ENCODE data around the gene HOXB3.

HOXB3 gene

GRCh38 chr17:48603959-48604769, 14.1 kb upstream of the HOXB3 start (continued):
- TF ChIP-seq HIC1 (tag by site-specific recombination; IDR thresholded peaks at IDR 0.05) (0 out of 2 replicates have a peak, but pooled peaks have one; percentile 38), ZNF24 (tag by site-specific recombination; IDR thresholded peaks at IDR 0.05) (peak; percentile 17; the same call in 1 of the 2 replicates), ZNF221 (tag by site-specific recombination; IDR thresholded peaks at IDR 0.05; ENCODE audit: borderline replicate concordance) (no peak), KLF10 (tag by site-specific recombination; IDR thresholded peaks at IDR 0.05) (no peak), ZNF76 (tag by site-specific recombination; IDR thresholded peaks at IDR 0.05; ENCODE audit: borderline replicate concordance, low read depth) (peak; percentile 63; the same call in 1 of the 2 replicates), ZNF16 (tag by site-specific recombination; IDR thresholded peaks at IDR 0.05; ENCODE audit: low read depth) (no peak), IKZF3 (tag by site-specific recombination; IDR thresholded peaks at IDR 0.05) (peak; percentile 83), ZNF341 (tag by site-specific recombination; IDR thresholded peaks at IDR 0.05; ENCODE audit: low read depth) (peak; percentile 79), ZNF791 (tag by site-specific recombination; IDR thresholded peaks at IDR 0.05) (no peak), OSR2 (tag by site-specific recombination; IDR thresholded peaks at IDR 0.05) (peak; percentile 41), ZSCAN30 (tag by site-specific recombination; IDR thresholded peaks at IDR 0.05) (no peak; the same call in 1 of the 2 replicates), ZBTB20 (tag by site-specific recombination; IDR thresholded peaks at IDR 0.05) (peak; percentile 38; the same call in 1 of the 2 replicates), ZNF544 (tag by site-specific recombination; IDR thresholded peaks at IDR 0.05) (no peak), ZNF768 (tag by site-specific recombination; IDR thresholded peaks at IDR 0.05) (no peak), ZBTB26 (tag by site-specific recombination; optimal IDR thresholded peaks at IDR 0.05) (no peak), EGR2 (tag by site-specific recombination; IDR thresholded peaks at IDR 0.05; ENCODE audit: low read depth) (no peak), ZNF792 (tag by site-specific recombination; IDR thresholded peaks at IDR 0.05) (no peak), ZNF184 (tag by site-specific recombination; IDR thresholded peaks at IDR 0.05) (no peak), ZNF426 (tag by site-specific recombination; IDR thresholded peaks at IDR 0.05) (no peak), ZNF266 (tag by site-specific recombination; IDR thresholded peaks at IDR 0.05; ENCODE audit: low read depth) (no peak), ZNF664 (tag by site-specific recombination; IDR thresholded peaks at IDR 0.05) (no peak), ZNF423 (tag by site-specific recombination; IDR thresholded peaks at IDR 0.05) (peak; percentile 98), CTCF (tag by site-specific recombination; IDR thresholded peaks at IDR 0.05) (0 out of 2 replicates have a peak, but pooled peaks have one; percentile 9), KLF9 (tag by site-specific recombination; IDR thresholded peaks at IDR 0.05; ENCODE audit: low read depth) (0 out of 2 replicates have a peak, but pooled peaks have one; percentile 13), ZBTB21 (tag by site-specific recombination; IDR thresholded peaks at IDR 0.05) (no peak), ZNF600 (tag by site-specific recombination; IDR thresholded peaks at IDR 0.05) (peak; percentile 58; the same call in 1 of the 2 replicates), YY1 (tag by site-specific recombination; IDR thresholded peaks at IDR 0.05) (0 out of 2 replicates have a peak, but pooled peaks have one; percentile 20), ZNF10 (tag by site-specific recombination; IDR thresholded peaks at IDR 0.05) (0 out of 2 replicates have a peak, but pooled peaks have one; percentile 13)
- TF ChIP-seq, protein P1, sequence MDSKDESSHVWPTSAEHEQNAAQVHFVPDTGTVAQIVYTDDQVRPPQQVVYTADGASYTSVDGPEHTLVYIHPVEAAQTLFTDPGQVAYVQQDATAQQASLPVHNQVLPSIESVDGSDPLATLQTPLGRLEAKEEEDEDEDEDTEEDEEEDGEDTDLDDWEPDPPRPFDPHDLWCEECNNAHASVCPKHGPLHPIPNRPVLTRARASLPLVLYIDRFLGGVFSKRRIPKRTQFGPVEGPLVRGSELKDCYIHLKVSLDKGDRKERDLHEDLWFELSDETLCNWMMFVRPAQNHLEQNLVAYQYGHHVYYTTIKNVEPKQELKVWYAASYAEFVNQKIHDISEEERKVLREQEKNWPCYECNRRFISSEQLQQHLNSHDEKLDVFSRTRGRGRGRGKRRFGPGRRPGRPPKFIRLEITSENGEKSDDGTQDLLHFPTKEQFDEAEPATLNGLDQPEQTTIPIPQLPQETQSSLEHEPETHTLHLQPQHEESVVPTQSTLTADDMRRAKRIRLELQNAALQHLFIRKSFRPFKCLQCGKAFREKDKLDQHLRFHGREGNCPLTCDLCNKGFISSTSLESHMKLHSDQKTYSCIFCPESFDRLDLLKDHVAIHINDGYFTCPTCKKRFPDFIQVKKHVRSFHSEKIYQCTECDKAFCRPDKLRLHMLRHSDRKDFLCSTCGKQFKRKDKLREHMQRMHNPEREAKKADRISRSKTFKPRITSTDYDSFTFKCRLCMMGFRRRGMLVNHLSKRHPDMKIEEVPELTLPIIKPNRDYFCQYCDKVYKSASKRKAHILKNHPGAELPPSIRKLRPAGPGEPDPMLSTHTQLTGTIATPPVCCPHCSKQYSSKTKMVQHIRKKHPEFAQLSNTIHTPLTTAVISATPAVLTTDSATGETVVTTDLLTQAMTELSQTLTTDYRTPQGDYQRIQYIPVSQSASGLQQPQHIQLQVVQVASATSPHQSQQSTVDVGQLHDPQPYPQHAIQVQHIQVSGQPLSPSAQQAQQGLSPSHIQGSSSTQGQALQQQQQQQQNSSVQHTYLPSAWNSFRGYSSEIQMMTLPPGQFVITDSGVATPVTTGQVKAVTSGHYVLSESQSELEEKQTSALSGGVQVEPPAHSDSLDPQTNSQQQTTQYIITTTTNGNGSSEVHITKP (tag by site-specific recombination; IDR thresholded peaks at IDR 0.05): peak; percentile 99
- TF ChIP-seq, protein P2, sequence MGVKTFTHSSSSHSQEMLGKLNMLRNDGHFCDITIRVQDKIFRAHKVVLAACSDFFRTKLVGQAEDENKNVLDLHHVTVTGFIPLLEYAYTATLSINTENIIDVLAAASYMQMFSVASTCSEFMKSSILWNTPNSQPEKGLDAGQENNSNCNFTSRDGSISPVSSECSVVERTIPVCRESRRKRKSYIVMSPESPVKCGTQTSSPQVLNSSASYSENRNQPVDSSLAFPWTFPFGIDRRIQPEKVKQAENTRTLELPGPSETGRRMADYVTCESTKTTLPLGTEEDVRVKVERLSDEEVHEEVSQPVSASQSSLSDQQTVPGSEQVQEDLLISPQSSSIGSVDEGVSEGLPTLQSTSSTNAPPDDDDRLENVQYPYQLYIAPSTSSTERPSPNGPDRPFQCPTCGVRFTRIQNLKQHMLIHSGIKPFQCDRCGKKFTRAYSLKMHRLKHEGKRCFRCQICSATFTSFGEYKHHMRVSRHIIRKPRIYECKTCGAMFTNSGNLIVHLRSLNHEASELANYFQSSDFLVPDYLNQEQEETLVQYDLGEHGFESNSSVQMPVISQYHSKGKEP (tag by site-specific recombination; IDR thresholded peaks at IDR 0.05): no peak

All from HEK293 (cell line).